ENCODE results near the gene ERICH4.
"Not testable (repeated sequence)": the region's sequence is repeated elsewhere in the genome, so short reads cannot be mapped to it uniquely, and the experiment has no call there.

Gene ERICH4, protein sequence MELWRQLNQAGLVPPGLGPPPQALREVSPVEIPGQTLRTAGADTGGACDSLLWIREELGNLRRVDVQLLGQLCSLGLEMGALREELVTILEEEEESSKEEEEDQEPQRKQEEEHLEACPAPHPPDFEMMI

DNA sequence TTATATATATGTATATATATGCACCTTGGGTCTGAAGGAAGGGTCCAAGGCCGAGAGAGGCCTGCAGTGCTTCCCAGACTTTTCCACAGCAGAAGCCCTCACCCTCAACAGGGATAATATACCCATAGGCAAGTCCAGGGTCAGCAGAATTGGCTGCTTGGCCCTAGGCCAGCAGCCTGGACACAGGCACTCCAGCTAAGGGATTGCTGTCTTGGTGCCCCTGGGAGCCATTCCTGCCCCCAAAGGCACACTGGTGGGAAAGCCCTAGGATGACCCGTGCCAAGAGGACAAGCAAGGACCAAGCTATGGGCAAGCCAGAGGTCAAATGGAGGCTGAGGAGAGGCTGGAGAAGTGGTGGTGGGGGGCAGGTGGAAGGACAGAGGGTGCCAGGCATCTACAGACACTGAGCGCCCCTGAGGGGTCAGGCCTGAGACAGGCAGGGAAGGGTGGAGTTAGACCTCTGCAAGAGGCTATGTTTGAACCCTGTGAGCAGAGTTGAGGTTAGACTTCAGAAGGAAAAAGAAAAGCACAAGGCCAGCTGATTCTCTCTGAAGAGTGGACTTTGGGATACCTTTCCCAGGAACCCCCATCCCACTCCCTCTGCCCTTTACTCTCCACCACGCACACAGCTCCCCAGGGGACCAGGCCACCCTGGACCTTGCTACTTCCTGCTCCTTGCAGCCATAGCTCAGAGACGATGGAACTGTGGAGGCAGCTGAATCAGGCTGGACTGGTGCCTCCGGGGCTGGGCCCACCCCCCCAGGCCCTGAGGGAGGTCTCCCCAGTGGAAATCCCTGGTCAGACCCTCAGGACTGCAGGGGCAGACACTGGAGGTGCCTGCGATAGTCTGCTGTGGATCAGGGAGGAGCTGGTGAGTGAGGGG, at the start of gene ERICH4:
TSS of gene ERICH4 (plus strand) at position 684 of the 883 bp plus-strand sequence. CDS start at position 698, 14 bp downstream.
- no peak for DNase-seq (ENCODE audit: low read depth, low spot score)

DNA sequence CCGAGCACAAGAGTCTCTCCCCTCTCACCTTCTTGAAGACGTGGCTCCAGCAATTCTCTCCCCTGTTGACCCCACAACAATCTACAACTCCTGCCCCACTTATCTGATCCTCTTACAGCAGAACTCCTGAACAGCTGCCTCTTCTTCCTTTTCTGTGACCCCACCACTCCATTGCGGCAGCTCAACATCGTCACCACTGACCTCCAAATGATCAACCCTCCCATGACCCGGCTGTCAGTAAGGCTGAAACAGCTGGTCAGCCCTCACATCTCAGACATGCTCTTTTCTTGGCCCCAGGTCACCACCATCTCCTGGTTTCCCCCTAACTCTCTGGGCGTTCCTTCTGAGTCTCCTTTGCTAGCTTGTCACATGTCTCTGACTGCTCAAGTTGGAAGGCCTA, 47.6 kb upstream of the ERICH4 start:
- no peak for DNase-seq (ENCODE audit: low read depth, low spot score)

DNA sequence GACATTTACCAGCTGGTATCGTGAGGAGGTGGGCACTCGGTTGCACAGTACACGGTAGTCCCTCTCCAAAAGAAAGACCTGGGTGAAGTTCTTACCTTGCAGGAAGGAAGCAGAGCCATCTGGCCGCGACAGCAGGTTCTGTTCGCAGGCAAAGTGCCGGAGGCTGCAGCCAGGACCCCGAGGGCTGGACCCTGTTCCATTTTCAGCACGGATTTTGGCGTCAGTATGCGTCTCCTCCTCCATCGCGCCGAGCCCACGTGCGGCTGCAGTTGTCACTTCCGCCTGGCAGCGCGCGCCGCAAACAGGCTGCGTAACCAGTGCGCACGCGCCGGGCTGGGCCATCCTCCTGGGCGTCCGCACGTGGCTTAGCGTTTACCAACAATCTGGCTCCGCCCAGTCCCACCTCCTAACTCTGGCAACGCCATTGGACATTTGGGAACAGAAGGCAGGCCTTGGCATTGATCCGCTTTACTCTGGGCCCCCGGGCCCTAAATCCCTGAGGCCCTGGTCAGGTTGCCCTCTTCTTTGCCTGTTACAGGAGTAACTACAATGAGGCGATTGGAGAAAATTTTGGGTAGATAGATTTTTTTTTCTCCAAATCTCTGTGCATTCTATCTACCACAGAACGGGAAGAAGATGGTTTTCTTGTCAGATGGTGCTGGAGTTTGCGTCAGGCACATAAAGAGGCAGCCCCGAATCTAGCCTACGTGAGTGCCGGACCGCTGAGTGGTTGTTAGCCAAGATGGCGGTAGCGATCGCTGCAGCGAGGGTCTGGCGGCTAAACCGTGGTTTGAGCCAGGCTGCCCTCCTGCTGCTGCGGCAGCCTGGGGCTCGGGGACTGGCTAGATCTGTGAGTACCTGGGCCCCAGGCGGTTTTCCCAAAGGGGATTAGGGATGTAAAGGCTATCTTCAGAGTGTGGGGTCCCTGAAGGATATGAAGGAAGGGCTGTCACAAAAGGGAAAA, 45.6 kb upstream of the ERICH4 start, which contains the start of the genes BCKDHA and EXOSC5:
TSS of gene BCKDHA (plus strand) at position 733 of the 964 bp plus-strand sequence. CDS start at position 743, 10 bp downstream.
TSS of gene EXOSC5 (minus strand) at position 274 of the 964 bp plus-strand sequence. CDS start at position 243, 31 bp downstream.
- DNase-seq (ENCODE audit: low read depth, low spot score) = peak; percentile 100

DNA sequence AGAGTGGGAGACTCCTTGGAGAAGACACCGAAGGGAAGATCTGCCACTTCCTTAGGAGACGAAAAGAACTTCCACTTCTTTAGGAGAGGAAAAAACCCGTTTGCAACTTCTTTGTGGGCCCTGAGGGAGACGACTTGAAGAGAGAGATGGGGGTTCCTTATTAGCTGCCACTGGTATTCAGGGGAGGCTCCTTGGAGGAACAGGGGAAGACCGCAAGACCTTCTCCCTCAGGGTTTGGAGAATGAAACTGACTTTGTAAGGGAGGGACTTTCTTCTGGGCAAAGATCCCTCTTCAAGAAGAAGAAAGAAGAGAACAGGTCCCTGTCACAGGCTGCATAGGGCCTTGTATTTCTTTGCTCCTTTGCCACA, 44.9 kb upstream of the ERICH4 start:
- DNase-seq (ENCODE audit: low read depth, low spot score) = no peak

DNA sequence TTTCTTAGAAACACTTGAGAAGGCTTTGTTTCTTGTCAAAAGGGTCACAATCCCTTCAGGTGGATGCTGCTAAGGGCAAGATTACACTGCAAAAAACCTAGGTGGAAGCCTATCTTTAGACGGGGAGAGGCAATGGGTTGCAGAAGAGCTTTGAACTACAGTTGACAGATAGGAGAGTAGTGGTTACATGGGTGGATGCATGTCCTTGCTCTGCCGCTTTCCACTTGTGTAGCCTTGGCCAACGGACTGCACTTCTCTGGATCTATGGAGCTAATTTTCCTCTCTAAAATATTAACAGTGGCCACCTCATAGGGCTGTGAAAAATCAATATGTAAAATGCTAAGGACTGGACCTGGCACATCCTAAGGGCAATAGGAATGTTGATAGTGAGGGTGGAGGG, 44.4 kb upstream of the ERICH4 start:
- DNase-seq (ENCODE audit: low read depth, low spot score) = no peak

DNA sequence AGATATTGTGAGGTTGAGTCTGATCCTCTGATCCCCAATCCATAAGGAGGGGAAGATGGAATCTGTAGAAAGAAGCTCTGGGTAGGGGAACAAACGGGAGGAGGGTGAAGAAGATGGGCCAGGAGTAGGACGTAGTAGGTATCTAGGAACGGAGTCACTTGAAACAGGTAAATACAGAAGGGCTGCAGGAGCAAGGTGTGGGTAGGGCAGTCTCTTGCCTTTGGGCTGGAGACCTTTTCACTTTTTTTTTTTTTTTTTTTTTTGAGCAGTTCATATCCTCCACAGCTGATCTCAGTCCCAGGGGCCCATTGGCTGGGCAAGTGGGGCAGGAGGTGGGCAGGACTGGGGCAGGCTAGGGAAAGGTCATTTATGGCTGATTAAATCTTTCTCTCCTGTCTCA, 43.9 kb upstream of the ERICH4 start:
- no peak for DNase-seq (ENCODE audit: low read depth, low spot score)

DNA sequence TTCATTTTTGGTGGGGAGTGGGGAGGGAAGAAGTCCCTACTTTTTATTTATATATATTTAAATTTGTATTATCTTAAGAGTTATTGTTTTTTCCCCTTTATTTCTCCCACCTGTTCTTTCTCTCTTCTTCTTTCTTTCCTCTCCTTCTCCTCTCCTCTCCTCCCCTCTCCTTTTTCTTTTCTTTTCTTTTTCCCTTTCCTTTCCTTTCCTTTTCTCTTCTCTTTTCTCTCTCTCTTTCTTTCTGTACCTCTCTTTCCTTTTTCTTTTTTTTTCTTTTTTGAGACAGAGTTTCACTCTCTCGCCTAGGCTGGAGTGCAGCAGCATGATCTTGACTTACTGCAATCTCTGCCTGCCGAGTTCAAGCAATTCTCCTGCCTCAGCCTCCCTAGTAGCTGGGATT, 43.4 kb upstream of the ERICH4 start:
- no peak for DNase-seq (ENCODE audit: low read depth, low spot score)

DNA sequence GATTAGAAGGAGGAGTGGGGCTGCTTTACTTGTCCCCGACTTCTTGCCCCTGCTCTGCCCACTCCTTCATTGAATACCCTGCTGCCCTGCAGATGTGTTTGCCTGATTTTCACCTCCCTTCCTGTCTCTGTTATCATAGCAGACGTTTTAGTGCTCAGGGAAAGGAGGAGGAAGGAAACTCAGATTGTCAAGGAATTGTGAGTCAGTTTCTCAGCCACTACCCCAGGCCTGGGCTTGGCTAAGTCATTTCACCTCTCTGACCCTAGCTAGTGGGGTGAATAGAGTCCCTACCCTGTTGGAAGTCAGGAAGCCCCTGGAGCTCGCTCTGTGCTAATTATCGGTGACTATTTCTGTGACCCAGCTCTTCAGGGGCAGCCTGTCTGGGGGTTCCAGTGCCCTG, 41.5 kb upstream of the ERICH4 start:
- DNase-seq (ENCODE audit: low read depth, low spot score) = no peak

DNA sequence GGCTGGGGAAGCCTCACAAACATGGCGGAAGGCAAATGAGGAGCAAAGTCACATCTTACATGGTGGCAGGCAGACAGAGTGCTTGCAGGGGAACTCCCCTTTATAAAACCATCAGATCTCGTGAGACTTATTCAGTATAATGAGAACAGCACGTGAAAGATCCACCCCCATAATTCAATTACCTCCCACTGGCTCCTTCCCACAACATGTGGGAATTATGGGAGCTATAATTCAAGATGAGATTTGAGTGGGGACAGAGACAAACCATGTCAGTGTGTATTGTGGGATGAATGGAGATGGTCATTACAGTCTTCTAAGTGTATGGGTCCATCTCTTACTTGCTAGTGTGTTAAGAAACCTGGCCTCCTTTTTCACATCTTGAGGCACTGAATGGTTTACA, 40.9 kb upstream of the ERICH4 start:
- no peak for DNase-seq (ENCODE audit: low read depth, low spot score)

DNA sequence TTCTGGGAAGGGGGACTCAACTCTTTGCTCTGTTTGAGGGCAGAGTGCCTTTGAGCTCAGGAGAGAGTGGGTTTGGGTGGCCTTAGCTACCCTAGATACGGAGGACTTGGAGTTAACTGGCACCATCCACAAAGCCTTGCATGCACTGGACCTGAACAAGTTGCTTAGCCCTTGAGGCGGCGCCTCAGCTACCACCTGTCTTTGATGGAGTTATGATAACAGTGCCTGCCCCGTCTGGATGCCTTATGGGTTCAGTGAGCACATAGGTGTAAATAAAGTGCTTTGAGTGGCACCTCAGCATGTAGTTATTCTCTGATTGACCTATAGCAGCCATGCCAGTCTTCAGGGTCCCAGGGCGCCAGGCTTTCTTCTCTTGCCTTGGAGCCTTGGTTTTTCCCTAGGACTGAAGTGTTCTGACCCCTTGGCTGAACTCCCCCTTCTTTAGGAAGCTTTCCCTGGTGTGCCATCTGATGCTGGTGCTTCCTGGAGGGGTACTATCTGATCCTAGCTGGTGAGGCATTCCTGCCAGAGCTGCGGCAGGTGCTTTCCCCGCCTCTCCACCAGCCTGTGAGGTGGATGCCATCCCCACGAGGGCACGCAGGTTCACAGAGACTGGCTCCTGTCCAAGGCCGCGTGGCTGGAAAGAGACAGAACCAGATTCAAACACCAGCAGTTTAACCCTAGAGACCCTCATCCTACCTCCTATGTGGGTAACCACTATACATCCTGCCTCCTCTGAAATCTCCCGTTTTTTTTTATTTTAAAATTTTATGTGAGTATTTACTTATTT, 39.6 kb upstream of the ERICH4 start:
- DNase-seq (ENCODE audit: low read depth, low spot score) = no peak

DNA sequence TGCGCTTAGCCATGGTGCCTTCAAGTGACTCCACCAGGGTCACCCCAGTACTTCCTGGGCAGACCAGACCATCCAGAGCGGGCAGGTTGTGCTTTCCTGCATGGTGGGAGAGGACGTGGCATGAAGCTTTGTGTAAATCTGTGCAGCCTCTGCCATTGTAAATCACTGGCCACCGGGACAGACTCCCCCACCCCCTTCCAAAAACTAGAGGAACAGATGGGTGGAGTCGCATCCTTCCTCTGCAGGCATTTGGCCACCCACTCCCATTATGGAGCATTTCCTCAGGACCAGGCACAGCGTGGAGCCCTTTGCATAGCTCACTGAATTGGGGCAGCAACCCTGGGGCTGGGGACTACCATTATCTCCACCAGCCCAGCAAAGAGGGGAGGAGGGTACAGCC, 37.2 kb upstream of the ERICH4 start:
- no peak for DNase-seq (ENCODE audit: low read depth, low spot score)

DNA sequence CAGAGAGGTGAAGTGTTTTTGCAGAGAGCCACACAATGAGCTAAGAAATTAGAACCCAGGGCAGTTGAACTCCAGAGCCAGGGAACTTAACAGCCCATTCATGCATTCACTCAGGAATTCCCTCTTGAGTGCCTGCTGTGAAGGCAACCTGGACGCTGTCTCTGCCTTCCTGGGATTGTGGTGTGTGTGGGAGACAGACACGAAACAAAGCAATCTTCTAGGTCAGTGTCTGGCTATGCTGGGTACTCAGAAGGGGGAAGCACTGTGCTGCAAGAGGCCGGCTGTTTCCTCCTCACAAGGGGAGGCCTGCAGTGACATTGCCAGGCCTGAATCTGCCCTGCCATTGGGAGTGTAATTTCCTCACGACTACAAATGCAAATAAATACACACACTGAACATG, 35.7 kb upstream of the ERICH4 start:
- DNase-seq (ENCODE audit: low read depth, low spot score) = no peak

DNA sequence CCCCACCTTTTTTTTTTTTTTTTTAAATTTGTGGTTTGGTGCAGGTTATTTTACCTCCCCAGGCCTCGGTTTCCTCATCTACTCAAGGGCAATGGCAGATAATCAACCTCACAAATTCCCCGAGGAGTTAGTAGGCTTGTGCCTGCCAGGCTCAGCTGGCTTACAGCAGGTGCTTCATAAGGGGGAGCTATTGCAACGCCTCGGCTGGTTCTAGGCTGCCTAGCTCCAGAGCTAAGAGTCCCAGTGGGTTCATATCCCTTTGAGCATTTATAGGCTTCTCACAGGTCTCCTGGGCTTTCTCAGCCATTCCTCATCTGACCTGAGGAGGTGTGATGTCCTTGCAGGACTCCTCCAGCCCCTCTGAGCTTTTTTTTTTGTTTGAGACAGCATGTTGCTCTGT, 34.7 kb upstream of the ERICH4 start:
- DNase-seq (ENCODE audit: low read depth, low spot score) = no peak

DNA sequence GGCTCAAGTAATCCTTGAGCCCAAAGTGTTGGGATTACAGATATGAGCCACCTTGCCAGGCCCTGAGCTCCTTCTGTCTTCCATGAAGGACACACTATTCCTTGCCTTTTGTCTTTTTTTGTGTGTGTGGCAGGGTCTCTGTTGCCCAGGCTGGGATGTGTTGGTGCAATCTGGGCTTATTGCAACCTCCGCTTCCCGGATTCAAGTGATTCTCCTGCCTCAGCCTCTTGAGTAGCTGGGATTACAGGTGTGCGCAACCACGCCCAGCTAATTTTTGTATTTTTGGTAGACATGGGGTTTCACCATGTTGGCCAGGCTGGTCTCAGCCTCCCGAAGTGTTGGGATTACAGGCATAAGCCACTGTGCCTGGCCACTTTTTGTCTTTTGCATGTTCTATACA, 34.1 kb upstream of the ERICH4 start:
- DNase-seq (ENCODE audit: low read depth, low spot score) = not testable (repeated sequence)

DNA sequence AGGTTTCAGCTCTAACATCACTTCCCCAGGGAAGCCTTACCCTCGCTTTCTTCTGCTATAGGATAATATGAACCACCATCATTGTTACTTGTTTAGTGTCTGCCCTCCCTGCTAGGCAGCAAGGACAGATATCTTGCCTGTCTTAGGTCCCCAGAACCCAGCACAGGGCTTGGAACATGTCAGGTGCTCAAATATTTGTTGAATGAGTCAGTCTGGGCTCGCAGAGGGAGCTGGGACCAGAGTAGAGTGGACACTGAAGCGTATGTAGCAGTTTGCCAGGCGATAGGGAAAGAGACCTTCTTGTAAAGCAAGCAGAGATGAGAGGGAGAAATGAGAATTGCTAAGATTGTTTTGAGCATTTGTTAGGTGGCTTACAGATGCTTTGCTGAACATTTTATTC, 33.7 kb upstream of the ERICH4 start:
- DNase-seq (ENCODE audit: low read depth, low spot score) = no peak

DNA sequence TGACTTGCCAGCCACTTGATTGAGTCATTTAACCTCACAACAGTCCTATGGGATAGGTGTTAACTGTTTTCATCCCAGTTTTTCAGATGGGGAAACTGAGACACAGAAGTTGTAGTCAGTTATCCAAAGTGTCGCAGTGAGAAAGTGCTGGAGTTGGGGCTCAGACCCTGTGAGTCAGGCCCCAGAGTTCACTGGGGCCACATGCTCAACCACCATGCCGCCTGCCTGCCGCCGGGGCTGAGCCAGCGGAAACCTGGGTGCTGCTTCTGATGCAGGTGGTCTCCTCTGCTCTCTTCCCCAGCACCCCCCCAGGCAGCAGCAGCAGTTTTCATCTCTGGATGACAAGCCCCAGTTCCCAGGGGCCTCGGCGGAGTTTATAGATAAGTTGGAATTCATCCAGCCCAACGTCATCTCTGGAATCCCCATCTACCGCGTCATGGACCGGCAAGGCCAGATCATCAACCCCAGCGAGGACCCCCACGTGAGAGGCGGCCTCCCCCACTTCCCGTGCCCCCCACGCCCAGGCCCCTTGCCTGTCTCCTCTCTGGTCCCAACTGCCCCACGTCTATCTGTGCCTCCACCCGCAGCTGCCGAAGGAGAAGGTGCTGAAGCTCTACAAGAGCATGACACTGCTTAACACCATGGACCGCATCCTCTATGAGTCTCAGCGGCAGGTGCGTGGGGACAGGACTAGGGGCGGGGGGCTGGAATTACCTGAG, 32.5 kb upstream of the ERICH4 start:
- DNase-seq (ENCODE audit: low read depth, low spot score) = no peak

DNA sequence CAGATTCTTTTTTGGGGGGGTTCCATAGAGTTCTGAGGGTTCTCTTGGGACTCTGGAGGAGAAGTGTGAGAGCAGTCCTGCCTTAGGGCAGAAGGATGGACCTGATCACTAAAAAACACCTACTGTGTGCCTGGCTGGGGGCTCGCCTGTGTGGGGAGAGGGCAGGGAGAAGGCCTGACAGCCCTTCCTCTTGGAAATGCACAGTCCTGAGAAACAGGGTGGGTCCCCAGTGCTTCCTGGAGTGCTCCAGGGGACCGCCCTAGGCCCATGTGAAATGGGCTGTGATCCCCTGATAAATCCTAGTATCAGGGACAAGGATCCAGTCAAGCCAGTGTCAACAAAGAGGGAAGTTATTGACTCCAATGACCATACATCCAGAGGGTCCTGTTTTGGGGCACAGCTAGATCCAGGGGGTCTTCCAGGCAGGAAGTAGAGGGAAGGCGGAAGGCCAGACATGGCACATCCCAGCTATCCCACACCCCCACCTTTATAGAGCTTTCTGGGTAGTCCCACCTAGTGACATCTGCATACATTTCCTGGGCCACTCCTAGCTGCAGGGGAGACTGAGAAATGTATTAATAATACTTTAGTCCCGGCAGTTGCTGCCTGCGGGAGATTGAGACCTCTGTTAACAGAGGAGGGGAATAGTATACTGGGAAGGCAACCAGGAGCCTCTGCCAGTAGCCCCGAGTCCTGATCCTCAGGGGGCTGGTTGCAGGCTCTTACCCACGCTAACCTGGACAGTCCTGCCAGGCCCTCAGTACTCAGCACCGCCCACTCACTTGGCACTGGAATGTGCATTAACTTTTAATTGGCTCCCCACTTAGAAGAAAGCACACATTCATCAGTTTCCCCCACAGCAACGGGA, 31.6 kb upstream of the ERICH4 start:
- DNase-seq (ENCODE audit: low read depth, low spot score) = no peak

DNA sequence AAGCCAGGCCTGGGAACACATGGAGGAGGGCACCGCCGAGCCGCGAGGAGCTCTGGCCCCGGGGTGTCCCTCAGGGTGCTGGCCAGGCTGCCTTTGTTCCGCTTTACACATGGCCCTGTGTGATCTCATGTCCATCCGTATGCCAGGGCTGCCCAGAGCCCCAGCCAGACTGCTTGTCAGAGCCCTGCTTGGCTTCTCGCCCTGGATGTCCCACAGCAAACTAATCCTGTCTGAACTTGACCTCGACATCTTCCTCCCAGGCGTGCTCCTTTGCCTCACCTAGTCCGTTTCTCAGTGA, 31.0 kb upstream of the ERICH4 start:
- DNase-seq (ENCODE audit: low read depth, low spot score) = no peak

DNA sequence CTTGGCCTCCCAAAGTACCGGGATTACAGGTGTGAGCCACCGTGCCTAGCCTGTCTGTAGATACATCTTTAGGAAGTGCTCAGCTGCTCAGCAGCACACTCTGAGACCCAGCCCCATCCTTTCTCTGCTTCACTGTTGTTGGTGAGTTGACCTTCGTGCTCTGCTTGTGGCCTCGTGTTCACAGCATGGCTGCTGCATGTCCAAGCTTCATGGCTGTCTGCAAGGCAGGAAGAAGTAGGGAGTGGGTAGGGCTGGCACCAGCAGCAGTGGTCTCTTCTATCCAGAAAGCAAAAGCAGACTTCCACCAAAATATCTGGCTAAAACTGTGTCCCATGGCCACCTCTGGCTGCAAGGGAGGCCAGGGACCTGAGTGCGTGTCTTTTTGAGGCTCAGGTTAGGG, 30.0 kb upstream of the ERICH4 start:
- no peak for DNase-seq (ENCODE audit: low read depth, low spot score)

DNA sequence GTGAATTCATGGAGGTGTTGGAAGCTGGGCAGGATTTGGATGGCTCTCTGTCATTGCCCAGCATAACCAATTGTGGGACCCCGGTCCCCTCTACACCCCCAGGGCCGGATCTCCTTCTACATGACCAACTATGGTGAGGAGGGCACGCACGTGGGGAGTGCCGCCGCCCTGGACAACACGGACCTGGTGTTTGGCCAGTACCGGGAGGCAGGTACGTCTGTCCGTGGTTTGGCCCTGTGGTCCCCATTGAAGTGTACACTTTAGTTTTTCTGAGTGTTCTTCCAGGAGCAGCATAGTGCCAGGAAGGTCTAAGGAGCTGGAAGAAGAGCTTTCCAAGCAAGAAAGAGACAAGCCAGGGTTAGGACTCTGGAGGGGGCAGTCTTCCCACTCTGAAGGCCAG, 29.0 kb upstream of the ERICH4 start:
- DNase-seq (ENCODE audit: low read depth, low spot score) = no peak
